Ectodermal cell (in vitro differentiated cells): ENCODE data around the gene CTCF.

ENCODE experiments used
- H3K27ac ChIP-seq: 2 replicates; pipeline ENCODE4 v1.7.0; 2013; ENCODE audit warnings: mild to moderate bottlenecking, low read depth, low read length; ENCODE audit not compliant: insufficient read depth, poor library complexity, severe bottlenecking
- H3K27me3 ChIP-seq: 2 replicates; pipeline ENCODE4 v1.7.0; 2013; ENCODE audit warnings: mild to moderate bottlenecking, low read length; ENCODE audit not compliant: insufficient read depth, control insufficient read depth, poor library complexity, severe bottlenecking
- H3K36me3 ChIP-seq: one replicate; pipeline ENCODE4 v1.7.0; 2013; ENCODE audit warnings: low read length; ENCODE audit not compliant: control insufficient read depth, insufficient read depth
- H3K4me1 ChIP-seq: one replicate; pipeline ENCODE4 v1.7.0; 2013; ENCODE audit warnings: low read length; ENCODE audit not compliant: control insufficient read depth, insufficient read depth
- H3K4me3 ChIP-seq: 2 replicates; pipeline ENCODE4 v1.7.0; 2013; ENCODE audit warnings: low read depth, low read length, control low read depth; ENCODE audit not compliant: insufficient read depth
- H3K9me3 ChIP-seq: 2 replicates; pipeline ENCODE4 v1.7.0; 2013; ENCODE audit warnings: mild to moderate bottlenecking, low read length, moderate library complexity; ENCODE audit not compliant: control insufficient read depth
- WGBS, 2 experiments: methylation state at CpG; one replicate each; pipeline ENCODE4 v1.1.7; 2013; ENCODE audit warnings: missing lambda C conversion rate in 2 of 2; 5-methylcytosine and 5-hydroxymethylcytosine counted together

CTCF gene

GRCh38 chr16:67636713-67637112 is 74.4 kb downstream of the CTCF start:
- H3K27ac ChIP-seq: no peak overlapping the region
- H3K36me3 ChIP-seq: peaks cover 45% of the 10 kb centered on the region
- no peak overlapping the region for H3K4me3 ChIP-seq
- H3K4me1 ChIP-seq: no peaks in the 10 kb centered on the region
- H3K27me3 ChIP-seq: no peaks in the 10 kb centered on the region
- no peaks in the 10 kb centered on the region for H3K9me3 ChIP-seq
- 96 to 97% methylated on average over 8 of the region's 8 CpGs for WGBS, 2 experiments

GRCh38 chr16:67637625-67638024 is 75.3 kb downstream of the CTCF start:
- Histone ChIP-seq H3K27me3 (no peaks in the 10 kb centered on the region), H3K9me3 (no peaks in the 10 kb centered on the region), H3K4me1 (no peaks in the 10 kb centered on the region), H3K4me3 (no peak overlapping the region), H3K27ac (no peak overlapping the region), H3K36me3 (peaks cover 39% of the 10 kb centered on the region)
- WGBS, 2 experiments: 94 to 98% methylated on average over 12 of the region's 12 CpGs

- Histone ChIP-seq H3K36me3 (peaks cover 18% of the 10 kb centered on the region), H3K9me3 (no peaks in the 10 kb centered on the region), H3K27ac (no peak overlapping the region), H3K4me3 (no peak overlapping the region), H3K4me1 (no peaks in the 10 kb centered on the region), H3K27me3 (peaks cover 21% of the 10 kb centered on the region)
- 84 to 85% methylated on average over 10 of the region's 10 CpGs for WGBS, 2 experiments
Measured at GRCh38 chr16:67641779-67642708, 79.7 kb downstream of the CTCF start.

GRCh38 chr16:67644038-67644437 is 81.7 kb downstream of the CTCF start:
- H3K4me3 ChIP-seq: no peak overlapping the region
- no peaks in the 10 kb centered on the region for H3K9me3 ChIP-seq
- H3K36me3 ChIP-seq: peaks cover 2% of the 10 kb centered on the region
- no peaks in the 10 kb centered on the region for H3K4me1 ChIP-seq
- peaks cover 21% of the 10 kb centered on the region for H3K27me3 ChIP-seq
- H3K27ac ChIP-seq: no peak overlapping the region
- 89 to 95% methylated on average over 9 of the region's 9 CpGs for WGBS, 2 experiments

GRCh38 chr16:67645397-67646121 is 83.2 kb downstream of the CTCF start:
- Histone ChIP-seq H3K36me3 (no peaks in the 10 kb centered on the region), H3K27ac (no peak overlapping the region), H3K27me3 (peaks cover 21% of the 10 kb centered on the region), H3K4me3 (peak overlapping the region; percentile 33), H3K4me1 (no peaks in the 10 kb centered on the region), H3K9me3 (no peaks in the 10 kb centered on the region)
- 85 to 87% methylated on average over 15 of the region's 15 CpGs for WGBS, 2 experiments

GRCh38 chr16:67647111-67647651 is 84.9 kb downstream of the CTCF start:
- H3K27me3 ChIP-seq: peaks cover 28% of the 10 kb centered on the region
- H3K4me3 ChIP-seq: no peak overlapping the region
- no peak overlapping the region for H3K27ac ChIP-seq
- H3K9me3 ChIP-seq: no peaks in the 10 kb centered on the region
- H3K36me3 ChIP-seq: no peaks in the 10 kb centered on the region
- 88 to 93% methylated on average over 15 of the region's 15 CpGs for WGBS, 2 experiments
- no peaks in the 10 kb centered on the region for H3K4me1 ChIP-seq

- no peak overlapping the region for H3K27ac ChIP-seq
- no peaks in the 10 kb centered on the region for H3K36me3 ChIP-seq
- H3K9me3 ChIP-seq: no peaks in the 10 kb centered on the region
- 94 to 95% methylated on average over 11 to 13 of the region's 13 CpGs for WGBS, 2 experiments
- H3K4me3 ChIP-seq: no peak overlapping the region
- peaks cover 30% of the 10 kb centered on the region for H3K27me3 ChIP-seq
- H3K4me1 ChIP-seq: no peaks in the 10 kb centered on the region
Measured at GRCh38 chr16:67647681-67648080, 85.4 kb downstream of the CTCF start.

- H3K27ac ChIP-seq: no peak overlapping the region
- no peaks in the 10 kb centered on the region for H3K4me1 ChIP-seq
- 91 to 92% methylated on average over 65 of the region's 65 CpGs for WGBS, 2 experiments
- H3K36me3 ChIP-seq: no peaks in the 10 kb centered on the region
- H3K27me3 ChIP-seq: peaks cover 35% of the 10 kb centered on the region
- H3K9me3 ChIP-seq: no peaks in the 10 kb centered on the region
- no peak overlapping the region for H3K4me3 ChIP-seq
Measured at GRCh38 chr16:67648088-67648763, 85.9 kb downstream of the CTCF start.

- Histone ChIP-seq H3K4me3 (no peak overlapping the region), H3K36me3 (no peaks in the 10 kb centered on the region), H3K27ac (no peak overlapping the region), H3K4me1 (no peaks in the 10 kb centered on the region), H3K27me3 (peaks cover 39% of the 10 kb centered on the region), H3K9me3 (no peaks in the 10 kb centered on the region)
- 92 to 93% methylated on average over 35 of the region's 35 CpGs for WGBS, 2 experiments
Measured at GRCh38 chr16:67648764-67649407, 86.6 kb downstream of the CTCF start.
